Activated CD4-positive, alpha-beta T cell treated with anti-CD3 and anti-CD28 coated beads for 36 hours (primary cell): ENCODE measurements around the gene GRID1. TPM values are rescaled to one million over a fixed set of nuclear protein-coding genes. Genes with fewer than 3 reads are reported as not detected.

ENCODE experiments used
- ATAC-seq: fragments of 200-7000 bp; cut with Tn5 transposase; one replicate; pipeline ENCODE4 v1.10.0; 2021; ENCODE audit warnings: mild to moderate bottlenecking, moderate library complexity
- CTCF ChIA-PET: fragments of 350-600 bp; sonication (Branson Sonifier 250); formaldehyde crosslinking; loops from one replicate; lab custom pipeline; 2021; ENCODE audit warnings: antibody characterized with exemption; lab: Charles Lee
- POLR2A ChIA-PET: fragments of 350-600 bp; sonication (Branson Sonifier 250); formaldehyde crosslinking; loops from one replicate; lab custom pipeline; 2021; ENCODE audit warnings: antibody characterized with exemption, inconsistent platforms; lab: Charles Lee
- DNase-seq: peaks from one replicate; pipeline ENCODE4 v3.0.0-alpha.2; 2020
- H3K27ac Mint-ChIP-seq: one replicate; pipeline ENCODE4 v1.8.0; 2021; ENCODE audit warnings: mixed read lengths
- H3K27me3 Mint-ChIP-seq: one replicate; pipeline ENCODE4 v1.8.0; 2021; ENCODE audit warnings: mixed read lengths
- H3K36me3 Mint-ChIP-seq: one replicate; pipeline ENCODE4 v1.8.0; 2021; ENCODE audit warnings: low read depth, mixed read lengths
- H3K4me1 Mint-ChIP-seq: one replicate; pipeline ENCODE4 v1.8.0; 2021; ENCODE audit warnings: mixed read lengths
- H3K4me3 Mint-ChIP-seq: one replicate; pipeline ENCODE4 v1.8.0; 2021; ENCODE audit warnings: mild to moderate bottlenecking, moderate library complexity, mixed read lengths
- H3K9me3 Mint-ChIP-seq: one replicate; pipeline ENCODE4 v1.8.0; 2021; ENCODE audit warnings: low read depth, mixed read lengths
- intact Hi-C, 2 experiments: fragments of 100-400 bp; cut with DNase I in 1 of 2; cut with micrococcal nuclease in 1 of 2; formaldehyde crosslinking; loops; one replicate each; pipeline versions ENCODE4 v1.14.2 to v1.15.1; 2022 to 2024; cut with DNase I, micrococcal nuclease
- total RNA-seq, 2 experiments: library from RNA; stranded (reverse); gene quantifications; one replicate each; pipeline ENCODE4 v1.2.3, GENCODE V29; 2021

The GRID1 gene
- total RNA-seq, 2 experiments from 2014 or later = not detected

DNA sequence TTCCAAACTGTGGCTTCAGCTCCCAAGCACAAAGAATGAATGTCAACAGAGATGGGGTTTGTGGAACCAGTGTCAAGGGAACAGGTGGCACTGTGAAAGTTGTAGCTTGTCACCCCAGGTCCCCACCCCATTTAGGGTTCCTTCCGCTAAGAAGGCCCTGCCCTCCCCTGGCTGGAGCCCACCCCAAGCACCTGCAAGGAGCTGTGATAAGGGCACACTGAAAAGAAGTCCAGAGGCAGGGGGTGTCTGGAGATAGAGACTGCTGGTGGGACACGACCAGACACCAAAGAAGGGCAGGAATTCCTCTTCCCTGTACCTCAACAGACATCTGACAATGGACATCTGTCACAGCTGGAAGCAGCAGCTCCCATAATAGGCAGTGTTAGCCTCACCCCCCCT, 4.5 kb downstream of the GRID1 start:
- no peaks in the 10 kb centered on the region for H3K9me3 Mint-ChIP-seq
- ChIA-PET CTCF (interaction anchor here (1.1 kb wide), 1 partner anchor 13 kb away, joined by 5 read pairs; no protein-coding TSS in a partner anchor), POLR2A (no interaction called here)
- ATAC-seq = no peak
- intact Hi-C loops = no loop called here
- H3K27me3 Mint-ChIP-seq = peaks cover 42% of the 10 kb centered on the region
- no peak overlapping the region for H3K4me3 Mint-ChIP-seq
- no peaks in the 10 kb centered on the region for H3K36me3 Mint-ChIP-seq
- no peak overlapping the region for H3K27ac Mint-ChIP-seq
- H3K4me1 Mint-ChIP-seq = peaks cover 12% of the 10 kb centered on the region
- DNase-seq = no peak

DNA sequence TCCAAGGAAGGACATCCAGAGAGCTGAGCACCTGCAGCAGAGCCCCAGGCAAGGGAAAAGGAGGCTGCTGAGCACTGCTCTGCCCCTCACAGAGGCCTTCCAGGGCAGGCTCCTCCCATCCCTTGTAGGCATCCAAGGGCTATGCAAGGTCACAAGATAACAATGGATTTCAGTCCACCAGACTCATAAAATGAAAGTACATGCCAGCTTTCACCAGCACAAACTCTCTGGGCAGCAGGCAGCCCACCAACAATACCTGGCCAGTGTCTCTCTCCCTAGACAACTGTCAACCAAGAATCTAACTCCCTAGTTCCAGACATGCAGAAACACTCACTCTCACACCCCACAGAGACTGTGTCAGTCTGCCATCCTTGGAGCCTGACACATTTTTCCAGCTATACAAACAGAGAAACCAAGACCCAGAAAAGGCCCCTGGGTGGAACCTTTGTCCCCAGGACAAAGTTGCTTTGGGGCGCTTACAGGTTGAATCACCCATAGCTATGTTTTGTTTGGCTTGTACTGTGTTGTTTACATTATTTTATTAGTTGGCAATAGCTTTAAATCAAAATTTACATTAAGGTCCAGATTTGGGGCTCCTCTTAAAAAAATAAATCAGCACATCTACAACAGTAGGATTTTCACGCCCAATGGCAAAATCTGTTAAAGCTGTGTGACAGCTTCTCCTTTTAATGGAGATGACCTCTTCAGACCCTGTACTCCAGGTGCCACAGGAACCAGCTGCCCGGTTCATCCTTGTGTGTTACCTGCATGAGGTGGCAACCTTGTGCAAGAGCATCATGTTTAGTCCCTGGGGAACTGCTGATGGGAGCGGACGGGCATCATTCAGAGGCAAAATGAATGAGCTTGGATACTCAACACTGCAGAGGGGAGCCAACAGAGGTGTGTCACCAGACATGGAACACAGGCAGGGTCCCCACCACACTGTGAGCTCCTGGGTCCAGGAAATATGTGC, 5.2 kb downstream of the GRID1 start:
- H3K4me3 Mint-ChIP-seq = no peak overlapping the region
- ChIA-PET POLR2A (no interaction called here), CTCF (interaction anchor here (1.1 to 1.2 kb wide), 2 partner anchors 14 to 32 kb away, joined by 3 to 5 read pairs; no protein-coding TSS in a partner anchor)
- intact Hi-C loops = no loop called here
- no peak for DNase-seq
- H3K27me3 Mint-ChIP-seq = peaks cover 42% of the 10 kb centered on the region
- no peaks in the 10 kb centered on the region for H3K36me3 Mint-ChIP-seq
- H3K4me1 Mint-ChIP-seq = peaks cover 12% of the 10 kb centered on the region
- H3K27ac Mint-ChIP-seq = no peak overlapping the region
- H3K9me3 Mint-ChIP-seq = no peaks in the 10 kb centered on the region
- ATAC-seq = no peak

DNA sequence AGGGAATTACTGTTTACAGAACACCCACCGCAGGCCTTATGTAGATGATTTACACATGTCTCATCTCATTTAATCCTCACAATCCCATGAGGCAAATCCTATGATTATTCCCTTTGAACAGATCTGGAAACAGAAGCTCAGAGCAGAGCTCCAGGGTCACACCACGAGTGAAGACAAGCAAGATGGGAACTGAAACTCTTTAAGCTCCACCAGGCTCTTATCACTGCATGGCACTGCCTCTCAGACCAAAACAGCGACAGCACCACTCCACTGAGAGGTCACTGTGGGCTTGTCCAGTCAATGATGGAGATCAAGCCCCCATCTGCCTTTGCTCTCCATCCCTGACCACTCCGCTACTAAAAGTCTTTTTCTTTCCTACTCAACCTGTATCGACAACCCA, 5.9 kb downstream of the GRID1 start:
- intact Hi-C loops = no loop called here
- ATAC-seq = no peak
- H3K4me3 Mint-ChIP-seq = no peak overlapping the region
- peaks cover 10% of the 10 kb centered on the region for H3K4me1 Mint-ChIP-seq
- H3K27me3 Mint-ChIP-seq = peaks cover 40% of the 10 kb centered on the region
- no peak overlapping the region for H3K27ac Mint-ChIP-seq
- ChIA-PET CTCF (interaction anchor here (1.1 to 1.2 kb wide), 2 partner anchors 14 to 32 kb away, joined by 3 to 5 read pairs; no protein-coding TSS in a partner anchor), POLR2A (no interaction called here)
- no peak for DNase-seq
- no peaks in the 10 kb centered on the region for H3K36me3 Mint-ChIP-seq
- no peaks in the 10 kb centered on the region for H3K9me3 Mint-ChIP-seq

DNA sequence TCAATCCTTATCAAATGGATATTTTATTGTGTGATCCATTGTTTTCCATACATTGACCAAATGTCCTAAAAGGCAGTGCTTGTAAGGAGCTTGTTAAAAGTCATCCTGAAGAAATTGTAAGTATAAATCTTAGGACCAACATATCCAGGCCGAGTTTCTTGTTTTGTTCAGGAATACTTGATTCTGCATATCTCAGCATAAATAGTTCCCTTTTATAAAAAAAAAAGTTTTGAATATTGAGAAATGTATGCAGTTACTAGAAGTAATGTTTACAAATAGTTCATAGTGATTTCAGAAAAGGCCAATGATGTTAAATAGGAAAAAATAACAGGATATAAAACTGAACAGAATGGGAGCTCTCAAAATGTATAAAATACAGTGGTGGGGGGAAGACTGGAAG, 6.6 kb downstream of the GRID1 start:
- no peak overlapping the region for H3K27ac Mint-ChIP-seq
- ATAC-seq = no peak
- peaks cover 34% of the 10 kb centered on the region for H3K27me3 Mint-ChIP-seq
- POLR2A ChIA-PET = no interaction called here
- CTCF ChIA-PET = interaction anchor here (0.6 to 1.2 kb wide), 3 partner anchors 10 to 33 kb away, joined by 3 read pairs; no protein-coding TSS in a partner anchor
- peaks cover 4% of the 10 kb centered on the region for H3K4me1 Mint-ChIP-seq
- H3K36me3 Mint-ChIP-seq = no peaks in the 10 kb centered on the region
- no peak for DNase-seq
- intact Hi-C loops = no loop called here
- no peaks in the 10 kb centered on the region for H3K9me3 Mint-ChIP-seq
- H3K4me3 Mint-ChIP-seq = no peak overlapping the region

DNA sequence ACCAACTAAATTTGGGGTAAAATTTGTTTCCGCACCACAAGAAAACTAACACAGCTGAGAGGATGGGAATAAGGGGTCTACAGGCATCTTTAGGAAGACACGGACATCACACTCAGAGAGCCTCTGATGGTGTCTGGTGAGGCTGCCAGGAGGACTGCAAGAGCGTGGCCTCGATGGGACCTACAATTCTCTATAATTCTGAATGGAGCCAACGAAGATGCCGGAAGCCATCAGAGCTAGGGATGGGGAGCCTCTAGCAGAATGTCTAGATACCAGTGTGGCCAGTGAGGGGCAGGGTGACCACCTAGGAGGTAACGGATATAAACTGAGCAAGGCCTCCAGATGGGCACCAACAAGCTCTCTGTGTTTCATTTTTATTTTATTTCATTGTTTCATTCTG, 7.5 kb downstream of the GRID1 start:
- H3K4me1 Mint-ChIP-seq = peaks cover 3% of the 10 kb centered on the region
- ChIA-PET CTCF (no interaction called here), POLR2A (no interaction called here)
- H3K27ac Mint-ChIP-seq = no peak overlapping the region
- H3K9me3 Mint-ChIP-seq = no peaks in the 10 kb centered on the region
- no peak overlapping the region for H3K4me3 Mint-ChIP-seq
- H3K36me3 Mint-ChIP-seq = no peaks in the 10 kb centered on the region
- intact Hi-C loops = no loop called here
- DNase-seq (no peak), ATAC-seq (no peak)
- H3K27me3 Mint-ChIP-seq = peaks cover 29% of the 10 kb centered on the region

DNA sequence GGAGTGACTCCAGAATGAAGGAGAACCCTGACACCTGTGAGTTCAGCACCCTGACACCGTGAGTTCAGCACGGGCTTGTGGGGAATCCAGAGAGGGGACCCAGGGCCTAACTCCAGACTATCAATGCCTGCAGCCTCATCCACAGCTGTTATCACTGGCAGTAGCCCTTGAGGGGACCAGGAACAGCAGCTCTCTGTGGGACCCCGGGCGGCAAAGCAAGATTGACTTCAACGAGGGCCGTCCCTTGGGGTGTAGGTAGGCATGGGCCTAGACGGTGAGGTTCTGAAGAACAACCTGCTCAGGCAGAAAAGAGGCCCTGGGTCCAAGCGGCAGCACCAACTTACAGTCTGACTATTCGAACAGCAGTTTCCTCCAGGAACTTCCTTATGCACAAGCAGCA, 8.9 kb downstream of the GRID1 start:
- Mint-ChIP-seq H3K9me3 (no peaks in the 10 kb centered on the region), H3K27me3 (peaks cover 19% of the 10 kb centered on the region), H3K4me3 (no peak overlapping the region), H3K4me1 (no peaks in the 10 kb centered on the region), H3K36me3 (no peaks in the 10 kb centered on the region), H3K27ac (no peak overlapping the region)
- POLR2A ChIA-PET = no interaction called here
- DNase-seq (no peak), ATAC-seq (no peak)
- CTCF ChIA-PET = no interaction called here
- intact Hi-C loops = no loop called here

DNA sequence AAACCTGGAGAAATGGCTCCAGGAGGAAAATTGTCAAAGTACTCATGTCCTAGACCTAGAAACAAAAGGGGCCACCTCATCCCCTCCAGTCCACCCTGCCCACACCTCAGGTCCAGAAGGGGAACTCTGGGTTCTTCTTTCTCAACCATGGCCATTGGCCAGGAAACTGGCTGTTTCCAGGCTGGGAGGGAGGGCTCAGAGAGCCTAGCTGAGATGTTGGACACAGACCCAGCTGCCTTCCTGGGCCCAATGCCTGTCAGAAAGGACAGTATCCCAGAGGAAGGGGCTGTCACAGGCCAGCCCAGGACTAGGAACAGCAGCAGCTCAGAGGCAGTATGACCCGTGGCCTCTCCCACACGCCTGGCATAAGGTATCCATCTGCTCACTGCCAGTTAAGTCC, 9.6 kb downstream of the GRID1 start:
- ATAC-seq = no peak
- ChIA-PET CTCF (no interaction called here), POLR2A (no interaction called here)
- no peaks in the 10 kb centered on the region for H3K4me1 Mint-ChIP-seq
- intact Hi-C loops = no loop called here
- H3K27ac Mint-ChIP-seq = no peak overlapping the region
- H3K27me3 Mint-ChIP-seq = peaks cover 13% of the 10 kb centered on the region
- DNase-seq = no peak
- H3K9me3 Mint-ChIP-seq = no peaks in the 10 kb centered on the region
- no peak overlapping the region for H3K4me3 Mint-ChIP-seq
- no peaks in the 10 kb centered on the region for H3K36me3 Mint-ChIP-seq

DNA sequence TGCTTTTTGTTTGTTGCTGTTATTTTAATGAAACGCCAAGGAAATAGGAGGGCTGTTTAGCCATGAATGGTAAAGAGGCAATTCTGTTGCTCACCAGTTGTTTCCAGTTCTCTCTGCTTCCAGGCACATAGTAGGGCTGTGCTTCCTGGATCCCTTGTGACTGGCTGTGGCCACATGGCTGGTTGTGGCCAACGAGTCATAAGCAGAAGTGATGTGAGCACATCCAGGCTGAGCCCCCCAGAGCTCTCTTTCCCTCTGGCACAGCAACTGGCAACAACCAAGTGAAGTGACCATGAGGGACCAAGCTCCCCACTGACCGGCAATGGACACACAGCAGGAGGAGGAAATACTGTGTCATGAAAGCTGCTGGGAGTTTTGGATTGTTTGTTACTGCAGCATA, 10.3 kb downstream of the GRID1 start:
- CTCF ChIA-PET = no interaction called here
- no peaks in the 10 kb centered on the region for H3K4me1 Mint-ChIP-seq
- H3K4me3 Mint-ChIP-seq = no peak overlapping the region
- POLR2A ChIA-PET = no interaction called here
- ATAC-seq = no peak
- no peaks in the 10 kb centered on the region for H3K36me3 Mint-ChIP-seq
- H3K27ac Mint-ChIP-seq = no peak overlapping the region
- no peaks in the 10 kb centered on the region for H3K9me3 Mint-ChIP-seq
- no peak for DNase-seq
- intact Hi-C loops = no loop called here
- H3K27me3 Mint-ChIP-seq = peaks cover 9% of the 10 kb centered on the region

DNA sequence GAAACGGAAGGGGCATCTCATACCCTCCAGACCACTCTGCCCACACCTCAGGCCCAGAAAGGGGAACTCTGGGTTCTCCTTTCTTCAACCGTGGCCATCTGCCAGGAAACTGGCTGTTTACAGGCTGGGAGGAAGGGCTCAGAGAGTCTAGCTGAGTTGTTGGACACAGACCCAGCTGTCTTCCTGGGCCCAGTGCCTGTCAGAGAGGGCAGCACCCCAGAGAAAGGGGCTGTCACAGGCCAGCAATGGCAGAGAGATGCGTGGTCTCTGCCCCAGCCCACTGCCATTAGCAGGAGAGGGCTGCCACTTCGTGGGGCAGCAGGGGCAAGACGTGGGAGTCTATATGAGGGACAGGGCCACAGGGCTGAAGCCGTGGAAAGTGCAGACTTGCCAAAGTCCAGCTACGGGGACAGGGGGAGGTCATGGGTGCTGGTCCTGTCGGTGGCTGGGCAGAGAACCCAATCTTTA, 11.0 kb downstream of the GRID1 start:
- intact Hi-C loops = no loop called here
- no peaks in the 10 kb centered on the region for H3K4me1 Mint-ChIP-seq
- ATAC-seq (no peak), DNase-seq (no peak)
- H3K4me3 Mint-ChIP-seq = no peak overlapping the region
- ChIA-PET CTCF (no interaction called here), POLR2A (no interaction called here)
- H3K27ac Mint-ChIP-seq = no peak overlapping the region
- H3K36me3 Mint-ChIP-seq = no peaks in the 10 kb centered on the region
- H3K9me3 Mint-ChIP-seq = no peaks in the 10 kb centered on the region
- H3K27me3 Mint-ChIP-seq = peaks cover 4% of the 10 kb centered on the region

DNA sequence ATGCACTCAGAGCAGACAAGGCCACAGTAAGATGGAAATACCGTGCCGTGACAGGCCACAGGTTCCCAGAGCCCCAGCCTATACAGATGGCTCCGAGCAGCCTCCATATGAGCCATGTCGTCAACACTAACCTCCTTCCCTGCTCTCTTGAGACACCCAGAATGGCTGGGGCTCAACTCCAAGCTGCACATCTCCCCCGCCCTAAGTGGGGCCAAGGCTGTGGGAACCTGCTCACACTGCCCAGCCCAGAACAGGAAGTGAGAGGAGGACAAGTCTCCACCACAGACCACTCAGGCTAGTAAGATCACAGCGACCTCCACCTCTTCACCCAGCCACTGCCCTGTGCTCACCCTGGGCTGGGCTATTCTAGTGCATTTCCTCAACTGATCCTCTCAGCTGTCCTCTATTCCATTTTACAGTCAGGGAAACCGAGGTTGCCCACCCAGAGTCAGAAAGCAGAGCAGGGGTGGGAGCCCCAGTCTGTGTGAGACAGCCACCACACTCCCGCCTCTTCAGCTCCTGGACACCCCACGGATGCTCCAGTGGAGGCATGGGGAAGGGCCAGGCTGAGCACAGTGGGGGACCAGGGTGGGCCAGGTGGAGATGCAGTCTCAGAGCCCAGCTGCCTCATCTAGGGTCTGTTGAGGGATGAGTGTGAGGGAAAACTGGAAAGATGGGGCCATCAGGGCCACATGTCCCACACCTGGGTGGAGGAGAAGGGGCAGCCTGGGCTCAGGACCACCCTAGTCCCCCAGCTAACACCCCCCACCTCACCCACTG, 11.6 kb downstream of the GRID1 start:
- intact Hi-C loops = no loop called here
- no peaks in the 10 kb centered on the region for H3K4me1 Mint-ChIP-seq
- H3K36me3 Mint-ChIP-seq = no peaks in the 10 kb centered on the region
- H3K27me3 Mint-ChIP-seq = peaks cover 2% of the 10 kb centered on the region
- CTCF ChIA-PET = no interaction called here
- ATAC-seq (no peak), DNase-seq (no peak)
- H3K4me3 Mint-ChIP-seq = no peak overlapping the region
- H3K9me3 Mint-ChIP-seq = no peaks in the 10 kb centered on the region
- no peak overlapping the region for H3K27ac Mint-ChIP-seq
- POLR2A ChIA-PET = no interaction called here

DNA sequence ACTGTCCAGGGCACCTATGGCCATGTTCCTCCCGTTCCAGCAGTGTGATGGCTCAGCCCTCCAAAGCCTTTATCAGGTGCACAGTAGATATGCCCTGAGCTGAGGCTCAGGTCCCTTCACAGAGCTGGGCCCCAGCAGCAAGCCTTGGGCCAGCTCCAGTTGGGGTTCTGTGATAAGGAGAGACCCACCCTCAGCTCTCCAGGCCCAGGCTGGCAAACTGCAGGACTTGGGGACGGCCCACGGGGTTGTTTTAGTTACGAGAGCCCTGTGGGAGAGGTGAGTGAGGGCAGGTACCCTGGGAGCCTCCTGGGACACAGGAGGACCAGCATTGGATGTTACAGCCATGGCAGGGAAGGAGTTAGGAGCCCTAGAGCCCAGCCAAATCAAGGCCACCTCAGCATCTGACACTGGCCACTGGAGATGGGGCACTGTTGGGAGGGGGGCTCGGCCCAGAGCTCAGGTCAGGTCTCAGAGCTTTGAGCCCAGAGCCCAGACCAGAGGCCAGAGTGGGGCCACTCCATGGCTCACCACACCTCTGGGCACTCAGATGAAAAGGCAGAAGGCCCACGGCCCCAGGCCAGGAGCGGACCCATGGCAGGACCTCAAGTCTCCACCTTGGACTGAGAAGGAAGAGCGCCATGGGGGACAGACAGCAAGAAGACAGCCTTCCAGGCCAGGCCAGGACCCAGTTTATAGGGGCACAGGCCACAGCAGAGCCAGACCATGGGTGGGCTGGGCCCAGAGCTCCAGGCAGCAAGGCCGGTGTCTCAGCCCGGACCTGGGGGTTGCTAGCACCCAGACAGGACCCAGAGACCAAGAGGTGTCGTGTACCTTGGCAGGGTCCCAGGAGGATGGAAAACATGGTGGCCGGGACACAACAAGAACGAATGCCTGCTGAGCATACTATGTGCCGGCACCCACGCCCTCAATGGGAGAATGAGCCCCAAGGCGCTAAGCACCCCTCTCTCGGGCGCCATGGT, 12.8 kb downstream of the GRID1 start:
- ATAC-seq (no peak), DNase-seq (no peak)
- POLR2A ChIA-PET = no interaction called here
- Mint-ChIP-seq H3K4me3 (no peak overlapping the region), H3K4me1 (no peaks in the 10 kb centered on the region), H3K9me3 (no peaks in the 10 kb centered on the region), H3K27ac (no peak overlapping the region), H3K36me3 (no peaks in the 10 kb centered on the region), H3K27me3 (peaks cover 2% of the 10 kb centered on the region)
- CTCF ChIA-PET = no interaction called here
- intact Hi-C loops = no loop called here
